B cell (primary cell): Measurements from ENCODE around the gene KIAA0753. TPM values are rescaled to one million over a fixed set of nuclear protein-coding genes. Genes with fewer than 3 reads are reported as not detected.

ENCODE experiments used
- ATAC-seq: fragments of 200-7000 bp; cut with Tn5 transposase; one replicate; pipeline ENCODE4 v1.10.0; 2021; ENCODE audit warnings: low read depth, mild to moderate bottlenecking, moderate number of reproducible peaks, moderate library complexity
- CTCF ChIA-PET: fragments of 350-600 bp; sonication (Branson Sonifier 250); formaldehyde crosslinking; loops from one replicate; lab custom pipeline; 2021; ENCODE audit warnings: antibody characterized with exemption, inconsistent platforms; lab: Charles Lee
- POLR2A ChIA-PET: fragments of 350-600 bp; sonication (Branson Sonifier 250); formaldehyde crosslinking; loops from one replicate; lab custom pipeline; 2021; ENCODE audit warnings: antibody characterized with exemption; lab: Charles Lee
- DNase-seq: peaks from one replicate; pipeline ENCODE4 v3.0.0; 2013
- H2AFZ ChIP-seq: 2 replicates; pipeline ENCODE4 v1.6.1; 2012; ENCODE audit warnings: mild to moderate bottlenecking, low read depth, low read length; ENCODE audit not compliant: insufficient read depth, poor library complexity, severe bottlenecking
- H3K27ac ChIP-seq, 2 donors: 1 replicate in 1 of 2; 2 replicates in 1 of 2; pipeline ENCODE4 v1.5.1; 2012 to 2013; ENCODE audit warnings: low read length in 2 of 2, mild to moderate bottlenecking in 2 of 2, moderate library complexity in 1 of 2
- H3K27me3 ChIP-seq, 4 experiments: fragments of 200-600 bp in 1 of 4; sonication (generic) in 1 of 4; replicated peaks in 1 of 4; 1 replicate in 2 of 4; 2 replicates in 2 of 4; pipeline versions ENCODE4 v1.6.1 to v1.7.0; 2013 to 2016; ENCODE audit warnings: low read length in 3 of 4, mild to moderate bottlenecking in 2 of 4, mixed read lengths in 1 of 4, moderate library complexity in 1 of 4; ENCODE audit not compliant: insufficient read depth in 4 of 4, control insufficient read depth in 3 of 4; ENCODE audit errors: control extremely low read depth in 1 of 4
- H3K36me3 ChIP-seq, 2 experiments: replicated peaks in 1 of 2; 1 replicate in 1 of 2; 2 replicates in 1 of 2; pipeline versions ENCODE4 v1.6.1 to v1.7.1; 2013; ENCODE audit warnings: low read length in 1 of 2; ENCODE audit not compliant: insufficient read depth in 2 of 2, control insufficient read depth in 1 of 2; ENCODE audit errors: control extremely low read depth in 1 of 2, extremely low read depth in 1 of 2
- H3K4me1 ChIP-seq, 2 donors: fragments of 200-600 bp in 1 of 2; sonication (generic) in 1 of 2; 1 replicate in 1 of 2; 2 replicates in 1 of 2; pipeline versions ENCODE4 v1.5.1 to v1.6.1; 2013 to 2017; ENCODE audit warnings: low read length in 2 of 2; ENCODE audit not compliant: control insufficient read depth in 2 of 2, insufficient read depth in 2 of 2
- H3K4me2 ChIP-seq: replicated peaks from 2 replicates; pipeline ENCODE3; 2012; ENCODE audit warnings: mild to moderate bottlenecking, low read depth, low read length; ENCODE audit not compliant: poor library complexity, severe bottlenecking
- H3K4me3 ChIP-seq, 5 experiments: fragments of 200-600 bp in 1 of 5; sonication (generic) in 1 of 5; 1 replicate in 3 of 5; 2 replicates in 2 of 5; pipeline versions ENCODE4 v1.5.1 to v1.7.0; 2011 to 2016; ENCODE audit warnings: low read length in 4 of 5, mild to moderate bottlenecking in 4 of 5, low read depth in 2 of 5, control low read depth in 1 of 5, moderate library complexity in 1 of 5; ENCODE audit not compliant: insufficient read depth in 1 of 5; ENCODE audit errors: control extremely low read depth in 1 of 5, extremely low read depth in 1 of 5
- H3K79me2 ChIP-seq: fragments of 200-600 bp; sonication (generic); one replicate; pipeline ENCODE4 v1.6.0; 2016; ENCODE audit warnings: low read length; ENCODE audit not compliant: control insufficient read depth, insufficient read depth
- H3K9ac ChIP-seq: fragments of 200-600 bp; sonication (generic); 2 replicates; pipeline ENCODE4 v1.6.1; 2017; ENCODE audit warnings: mild to moderate bottlenecking, low read length, moderate library complexity
- H3K9me3 ChIP-seq, 3 donors: one replicate each; pipeline versions ENCODE4 v1.6.1 to v1.7.1; 2013; ENCODE audit warnings: low read length in 2 of 3; ENCODE audit not compliant: control insufficient read depth in 2 of 3, insufficient read depth in 1 of 3; ENCODE audit errors: control extremely low read depth in 1 of 3
- H4K20me1 ChIP-seq: 2 replicates; pipeline ENCODE4 v1.6.0; 2012; ENCODE audit warnings: mild to moderate bottlenecking, low read length; ENCODE audit not compliant: insufficient read depth, control insufficient read depth, poor library complexity, severe bottlenecking
- H3K27ac Mint-ChIP-seq: one replicate; pipeline ENCODE4 v1.8.0; 2021; ENCODE audit warnings: mixed read lengths
- H3K27me3 Mint-ChIP-seq: one replicate; pipeline ENCODE4 v1.8.0; 2021; ENCODE audit warnings: mixed read lengths
- H3K4me1 Mint-ChIP-seq: one replicate; pipeline ENCODE4 v1.8.0; 2021; ENCODE audit warnings: mixed read lengths
- H3K4me3 Mint-ChIP-seq: one replicate; pipeline ENCODE4 v1.8.0; 2021; ENCODE audit warnings: mixed read lengths
- H3K9me3 Mint-ChIP-seq: one replicate; pipeline ENCODE4 v1.8.0; 2022; ENCODE audit warnings: mixed read lengths; ENCODE audit not compliant: insufficient read depth
- EZH2 ChIP-seq: IDR thresholded peaks from 2 replicates; pipeline ENCODE4 v1.6.1; 2012; ENCODE audit warnings: borderline replicate concordance, low read depth, mild to moderate bottlenecking, moderate library complexity, low read length; ENCODE audit not compliant: insufficient read depth, poor library complexity, severe bottlenecking
- WGBS: methylation state at CpG from one replicate; pipeline ENCODE4 v1.1.5; 2013; ENCODE audit warnings: missing lambda C conversion rate; ENCODE audit not compliant: insufficient coverage; 5-methylcytosine and 5-hydroxymethylcytosine counted together
- intact Hi-C: fragments of 100-400 bp; cut with micrococcal nuclease; formaldehyde crosslinking; loops from one replicate; pipeline ENCODE4 v1.10.0; 2022
- polyA plus RNA-seq: library from polyadenylated mRNA; depleted of rRNA; stranded (reverse); fragments of >200 nt; gene quantifications from 2 replicates; pipeline ENCODE4 v1.2.3, GENCODE V29; 2012
- total RNA-seq, 2 donors: library from RNA; stranded (reverse); fragments of 120-200 nt in 1 of 2; gene quantifications; 1 replicate in 1 of 2; 2 replicates in 1 of 2; pipeline versions ENCODE4 v1.2.3 to v1.2.4, GENCODE V29; 2013 to 2022
- TF ChIP-seq, protein P1 (sequence below): fragments of 200-600 bp; IDR thresholded peaks from one replicate; pipeline ENCODE4 v1.8.0; 2022; ENCODE audit warnings: antibody characterized with exemption, mild to moderate bottlenecking

Gene KIAA0753
- total and polyA plus RNA-seq, 2 donors (not counting 1 experiment from before 2014, with no cell fraction given) = 6.3 to 29.1 TPM

DNA sequence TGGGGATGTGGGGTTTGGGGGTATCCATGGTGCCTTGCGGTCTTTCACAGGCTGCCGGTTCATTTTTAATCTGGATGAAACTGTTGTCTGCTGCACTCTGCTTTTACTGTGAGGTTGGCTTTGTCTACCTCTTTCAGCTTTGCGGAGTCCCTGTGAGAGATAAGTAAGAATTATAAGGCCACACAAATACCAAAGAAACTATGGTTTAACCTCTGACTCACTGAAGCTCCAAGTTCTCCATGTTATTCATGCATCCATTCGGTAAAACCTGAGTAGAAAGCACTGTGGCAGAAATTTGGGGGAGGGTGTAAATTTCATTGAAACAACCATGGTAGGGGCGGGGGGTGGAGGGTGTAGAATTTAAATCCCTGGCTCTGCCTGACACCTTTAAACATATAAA lies 30.5 kb downstream of the KIAA0753 start:
- H3K4me1 Mint-ChIP-seq = no peaks in the 10 kb centered on the region

GRCh38 chr17:6608321-6608720 lies 32.2 kb downstream of the KIAA0753 start:
- H3K4me2 ChIP-seq = no peak overlapping the region
- ATAC-seq (no peak), DNase-seq (no peak)
- H3K27me3 ChIP-seq = no peaks in the 10 kb centered on the region
- no peaks in the 10 kb centered on the region for H4K20me1 ChIP-seq
- CTCF ChIA-PET = no interaction called here
- no peaks in the 10 kb centered on the region for H3K27me3 Mint-ChIP-seq
- H3K9me3 ChIP-seq = no peaks in the 10 kb centered on the region
- H2AFZ ChIP-seq = no peak overlapping the region
- no peaks in the 10 kb centered on the region for H3K9me3 Mint-ChIP-seq
- no peaks in the 10 kb centered on the region for H3K79me2 ChIP-seq
- POLR2A ChIA-PET = no interaction called here
- no peak overlapping the region for H3K27ac Mint-ChIP-seq
- TF ChIP-seq, protein P1, sequence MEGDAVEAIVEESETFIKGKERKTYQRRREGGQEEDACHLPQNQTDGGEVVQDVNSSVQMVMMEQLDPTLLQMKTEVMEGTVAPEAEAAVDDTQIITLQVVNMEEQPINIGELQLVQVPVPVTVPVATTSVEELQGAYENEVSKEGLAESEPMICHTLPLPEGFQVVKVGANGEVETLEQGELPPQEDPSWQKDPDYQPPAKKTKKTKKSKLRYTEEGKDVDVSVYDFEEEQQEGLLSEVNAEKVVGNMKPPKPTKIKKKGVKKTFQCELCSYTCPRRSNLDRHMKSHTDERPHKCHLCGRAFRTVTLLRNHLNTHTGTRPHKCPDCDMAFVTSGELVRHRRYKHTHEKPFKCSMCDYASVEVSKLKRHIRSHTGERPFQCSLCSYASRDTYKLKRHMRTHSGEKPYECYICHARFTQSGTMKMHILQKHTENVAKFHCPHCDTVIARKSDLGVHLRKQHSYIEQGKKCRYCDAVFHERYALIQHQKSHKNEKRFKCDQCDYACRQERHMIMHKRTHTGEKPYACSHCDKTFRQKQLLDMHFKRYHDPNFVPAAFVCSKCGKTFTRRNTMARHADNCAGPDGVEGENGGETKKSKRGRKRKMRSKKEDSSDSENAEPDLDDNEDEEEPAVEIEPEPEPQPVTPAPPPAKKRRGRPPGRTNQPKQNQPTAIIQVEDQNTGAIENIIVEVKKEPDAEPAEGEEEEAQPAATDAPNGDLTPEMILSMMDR = no peak
- TF ChIP-seq EZH2 = no peak
- no peaks in the 10 kb centered on the region for H3K4me1 Mint-ChIP-seq
- H3K36me3 ChIP-seq = peaks cover 3 to 51% of the 10 kb centered on the region in 2 experiments
- H3K4me3 ChIP-seq = no peak overlapping the region
- no peak overlapping the region for H3K4me3 Mint-ChIP-seq
- no peak overlapping the region for H3K9ac ChIP-seq
- H3K27ac ChIP-seq = no peak overlapping the region
- intact Hi-C loops = no loop called here
- WGBS = no CpG with 5 or more reads among the region's 3 CpGs
- no peaks in the 10 kb centered on the region for H3K4me1 ChIP-seq

More for the DNA sequence above, 30.5 kb downstream of the KIAA0753 start:
- no peaks in the 10 kb centered on the region for H3K9me3 ChIP-seq
- intact Hi-C loops = no loop called here
- ATAC-seq = no peak
- Mint-ChIP-seq H3K27ac (no peak overlapping the region), H3K4me3 (no peak overlapping the region), H3K9me3 (no peaks in the 10 kb centered on the region), H3K27me3 (no peaks in the 10 kb centered on the region)
- TF ChIP-seq, protein P1 = no peak
- TF ChIP-seq EZH2 = no peak
- DNase-seq = no peak
- H3K4me3 ChIP-seq = no peak overlapping the region
- no peak overlapping the region for H3K27ac ChIP-seq
- no peak overlapping the region for H3K9ac ChIP-seq
- CTCF ChIA-PET = interaction anchor here (0.7 kb wide), 1 partner anchor 104 kb away, joined by 5 read pairs; no protein-coding TSS in a partner anchor
- H3K27me3 ChIP-seq = no peaks in the 10 kb centered on the region
- H3K36me3 ChIP-seq = peaks cover 1 to 49% of the 10 kb centered on the region in 2 experiments
- no peaks in the 10 kb centered on the region for H4K20me1 ChIP-seq
- POLR2A ChIA-PET = no interaction called here
- H3K79me2 ChIP-seq = no peaks in the 10 kb centered on the region
- H3K4me2 ChIP-seq = no peak overlapping the region
- no CpG with 5 or more reads among the region's 5 CpGs for WGBS
- no peaks in the 10 kb centered on the region for H3K4me1 ChIP-seq
- H2AFZ ChIP-seq = no peak overlapping the region
